ENCODE results near the gene PUM1. TPM values are rescaled to one million over a fixed set of nuclear protein-coding genes. Genes with fewer than 3 reads are reported as not detected.

PUM1 gene
- total and polyA plus RNA-seq, 10 of the 15 experiments (the other 5 are each of a cell fraction or from before 2014, with no cell fraction given) = 21.4 to 75.3 (median 42.4) TPM

DNA sequence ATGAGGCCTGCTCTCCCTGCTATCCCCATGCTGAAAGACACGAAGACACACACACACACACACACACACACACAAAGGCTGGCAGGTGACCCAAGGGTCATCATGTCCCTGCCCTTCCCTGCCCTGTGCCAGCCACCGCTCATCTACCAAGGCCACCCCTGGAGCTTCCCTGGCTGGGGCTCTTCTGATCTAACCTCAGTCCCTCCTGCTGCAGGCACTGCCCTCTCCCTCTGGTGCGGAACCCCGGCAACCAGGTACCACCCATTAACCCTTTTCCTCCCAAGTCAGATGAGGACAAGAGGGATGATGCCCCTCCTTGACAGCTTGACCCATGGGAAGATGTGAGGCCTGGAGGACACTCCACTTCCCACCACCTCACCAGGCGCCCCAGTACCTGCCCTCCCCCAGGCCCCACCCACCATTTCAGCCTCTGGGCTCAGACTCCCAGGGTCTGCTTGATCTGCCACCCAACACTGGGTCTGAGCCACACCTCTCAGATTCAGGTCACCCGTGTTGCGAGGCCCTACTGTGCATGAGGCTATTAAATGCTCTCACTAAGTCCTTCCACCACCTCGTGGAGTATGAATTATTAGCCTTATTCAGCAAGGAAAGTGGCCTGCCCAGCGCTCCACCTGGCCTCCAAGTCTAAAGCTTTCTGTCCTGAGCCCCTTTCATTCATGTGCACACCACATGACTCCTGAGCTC lies 159.4 kb downstream of the PUM1 start:
- H3K9ac ChIP-seq (ENCODE audit: control insufficient read depth, insufficient read depth, low read length) = no peak overlapping the region
- ChIA-PET SMC1A (ENCODE audit: uncharacterized antibody, unreplicated experiment) (interaction anchor here (0.9 kb wide), 1 partner anchor 104 kb away, joined by 3 read pairs; no protein-coding TSS in a partner anchor), RAD21 (ENCODE audit: unreplicated experiment) (interaction anchor here (0.9 kb wide), 1 partner anchor 99 kb away, joined by 3 read pairs; no protein-coding TSS in a partner anchor), CTCF (interaction anchor here (0.7 to 3.2 kb wide), 4 partner anchors 104 to 127 kb away, joined by 3 to 21 read pairs (median 6); no protein-coding TSS in a partner anchor), POLR2A (interaction anchor here (0.6 kb wide), 1 partner anchor 53 kb away, joined by 3 read pairs; no protein-coding TSS in a partner anchor)
- no peaks in the 10 kb centered on the region for H3K9me3 ChIP-seq (replicated peaks; ENCODE audit: control insufficient read depth, insufficient read depth, low read length)
- no peaks in the 10 kb centered on the region for H3K4me1 ChIP-seq (ENCODE audit: control insufficient read depth, insufficient read depth, low read length)
- no peak for FAIRE-seq
- H4K20me1 ChIP-seq (ENCODE audit: control insufficient read depth, insufficient read depth) = no peaks in the 10 kb centered on the region
- peaks cover 16% of the 10 kb centered on the region in 2 experiments for H3K27me3 ChIP-seq (replicated peaks in 1 of 2; ENCODE audit: control insufficient read depth in 2 of 2, insufficient read depth in 2 of 2, low read length in 1 of 2)
- intact Hi-C loops (cut with micrococcal nuclease; ENCODE audit: unreplicated experiment) = no loop called here
- BruUV-seq (replicated peaks) = no TSS peak
- no peaks in the 10 kb centered on the region for H3K36me3 ChIP-seq (ENCODE audit: control insufficient read depth in 2 of 2, insufficient read depth in 2 of 2, low read length in 1 of 2)
- H3K79me2 ChIP-seq (ENCODE audit: control insufficient read depth, insufficient read depth, low read length) = no peaks in the 10 kb centered on the region
- no peak overlapping the region for H3K27ac ChIP-seq (ENCODE audit: control insufficient read depth, insufficient read depth)
- no peak overlapping the region for H2AFZ ChIP-seq (ENCODE audit: control insufficient read depth, low read depth, low read length)
- no peak for DNase-seq (ENCODE audit: low read depth, low spot score)
- no peak overlapping the region for H3K4me2 ChIP-seq (ENCODE audit: control insufficient read depth, insufficient read depth)
- in situ Hi-C loops (cut with MboI) = no loop called here
- 29% methylated on average over 9 of the region's 9 CpGs for WGBS (ENCODE audit: insufficient coverage, insufficient replicate concordance, low lambda C conversion rate, missing lambda C conversion rate)
- ATAC-seq = no peak
- H3K4me3 ChIP-seq = no peak overlapping the region
- TF ChIP-seq MXI1 (IDR thresholded peaks at IDR 0.05; ENCODE audit: low read depth, low read length) (no peak), POLR2A (IDR thresholded peaks at IDR 0.05; ENCODE audit: low read depth, low read length) (no peak), SMAD5 (IDR thresholded peaks at IDR 0.05; ENCODE audit: low read depth) (no peak), CHD4 (IDR thresholded peaks at IDR 0.05) (no peak), SIN3A (IDR thresholded peaks at IDR 0.05; ENCODE audit: low read depth, low read length) (no peak)
- TF ChIP-seq, protein P1, sequence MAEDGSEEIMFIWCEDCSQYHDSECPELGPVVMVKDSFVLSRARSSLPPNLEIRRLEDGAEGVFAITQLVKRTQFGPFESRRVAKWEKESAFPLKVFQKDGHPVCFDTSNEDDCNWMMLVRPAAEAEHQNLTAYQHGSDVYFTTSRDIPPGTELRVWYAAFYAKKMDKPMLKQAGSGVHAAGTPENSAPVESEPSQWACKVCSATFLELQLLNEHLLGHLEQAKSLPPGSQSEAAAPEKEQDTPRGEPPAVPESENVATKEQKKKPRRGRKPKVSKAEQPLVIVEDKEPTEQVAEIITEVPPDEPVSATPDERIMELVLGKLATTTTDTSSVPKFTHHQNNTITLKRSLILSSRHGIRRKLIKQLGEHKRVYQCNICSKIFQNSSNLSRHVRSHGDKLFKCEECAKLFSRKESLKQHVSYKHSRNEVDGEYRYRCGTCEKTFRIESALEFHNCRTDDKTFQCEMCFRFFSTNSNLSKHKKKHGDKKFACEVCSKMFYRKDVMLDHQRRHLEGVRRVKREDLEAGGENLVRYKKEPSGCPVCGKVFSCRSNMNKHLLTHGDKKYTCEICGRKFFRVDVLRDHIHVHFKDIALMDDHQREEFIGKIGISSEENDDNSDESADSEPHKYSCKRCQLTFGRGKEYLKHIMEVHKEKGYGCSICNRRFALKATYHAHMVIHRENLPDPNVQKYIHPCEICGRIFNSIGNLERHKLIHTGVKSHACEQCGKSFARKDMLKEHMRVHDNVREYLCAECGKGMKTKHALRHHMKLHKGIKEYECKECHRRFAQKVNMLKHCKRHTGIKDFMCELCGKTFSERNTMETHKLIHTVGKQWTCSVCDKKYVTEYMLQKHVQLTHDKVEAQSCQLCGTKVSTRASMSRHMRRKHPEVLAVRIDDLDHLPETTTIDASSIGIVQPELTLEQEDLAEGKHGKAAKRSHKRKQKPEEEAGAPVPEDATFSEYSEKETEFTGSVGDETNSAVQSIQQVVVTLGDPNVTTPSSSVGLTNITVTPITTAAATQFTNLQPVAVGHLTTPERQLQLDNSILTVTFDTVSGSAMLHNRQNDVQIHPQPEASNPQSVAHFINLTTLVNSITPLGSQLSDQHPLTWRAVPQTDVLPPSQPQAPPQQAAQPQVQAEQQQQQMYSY (CRISPR knock-in tag; IDR thresholded peaks at IDR 0.05) = no peak
- TF ChIP-seq, protein P2, sequence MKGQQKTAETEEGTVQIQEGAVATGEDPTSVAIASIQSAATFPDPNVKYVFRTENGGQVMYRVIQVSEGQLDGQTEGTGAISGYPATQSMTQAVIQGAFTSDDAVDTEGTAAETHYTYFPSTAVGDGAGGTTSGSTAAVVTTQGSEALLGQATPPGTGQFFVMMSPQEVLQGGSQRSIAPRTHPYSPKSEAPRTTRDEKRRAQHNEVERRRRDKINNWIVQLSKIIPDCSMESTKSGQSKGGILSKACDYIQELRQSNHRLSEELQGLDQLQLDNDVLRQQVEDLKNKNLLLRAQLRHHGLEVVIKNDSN (IDR thresholded peaks at IDR 0.05; ENCODE audit: borderline replicate concordance, extremely low read length, insufficient read depth, low read depth, low read length) = no peak
- TF ChIP-seq, protein P3, sequence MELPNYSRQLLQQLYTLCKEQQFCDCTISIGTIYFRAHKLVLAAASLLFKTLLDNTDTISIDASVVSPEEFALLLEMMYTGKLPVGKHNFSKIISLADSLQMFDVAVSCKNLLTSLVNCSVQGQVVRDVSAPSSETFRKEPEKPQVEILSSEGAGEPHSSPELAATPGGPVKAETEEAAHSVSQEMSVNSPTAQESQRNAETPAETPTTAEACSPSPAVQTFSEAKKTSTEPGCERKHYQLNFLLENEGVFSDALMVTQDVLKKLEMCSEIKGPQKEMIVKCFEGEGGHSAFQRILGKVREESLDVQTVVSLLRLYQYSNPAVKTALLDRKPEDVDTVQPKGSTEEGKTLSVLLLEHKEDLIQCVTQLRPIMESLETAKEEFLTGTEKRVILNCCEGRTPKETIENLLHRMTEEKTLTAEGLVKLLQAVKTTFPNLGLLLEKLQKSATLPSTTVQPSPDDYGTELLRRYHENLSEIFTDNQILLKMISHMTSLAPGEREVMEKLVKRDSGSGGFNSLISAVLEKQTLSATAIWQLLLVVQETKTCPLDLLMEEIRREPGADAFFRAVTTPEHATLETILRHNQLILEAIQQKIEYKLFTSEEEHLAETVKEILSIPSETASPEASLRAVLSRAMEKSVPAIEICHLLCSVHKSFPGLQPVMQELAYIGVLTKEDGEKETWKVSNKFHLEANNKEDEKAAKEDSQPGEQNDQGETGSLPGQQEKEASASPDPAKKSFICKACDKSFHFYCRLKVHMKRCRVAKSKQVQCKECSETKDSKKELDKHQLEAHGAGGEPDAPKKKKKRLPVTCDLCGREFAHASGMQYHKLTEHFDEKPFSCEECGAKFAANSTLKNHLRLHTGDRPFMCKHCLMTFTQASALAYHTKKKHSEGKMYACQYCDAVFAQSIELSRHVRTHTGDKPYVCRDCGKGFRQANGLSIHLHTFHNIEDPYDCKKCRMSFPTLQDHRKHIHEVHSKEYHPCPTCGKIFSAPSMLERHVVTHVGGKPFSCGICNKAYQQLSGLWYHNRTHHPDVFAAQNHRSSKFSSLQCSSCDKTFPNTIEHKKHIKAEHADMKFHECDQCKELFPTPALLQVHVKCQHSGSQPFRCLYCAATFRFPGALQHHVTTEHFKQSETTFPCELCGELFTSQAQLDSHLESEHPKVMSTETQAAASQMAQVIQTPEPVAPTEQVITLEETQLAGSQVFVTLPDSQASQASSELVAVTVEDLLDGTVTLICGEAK (IDR thresholded peaks at IDR 0.05; ENCODE audit: borderline replicate concordance) = no peak
- TF ChIP-seq, protein P4, sequence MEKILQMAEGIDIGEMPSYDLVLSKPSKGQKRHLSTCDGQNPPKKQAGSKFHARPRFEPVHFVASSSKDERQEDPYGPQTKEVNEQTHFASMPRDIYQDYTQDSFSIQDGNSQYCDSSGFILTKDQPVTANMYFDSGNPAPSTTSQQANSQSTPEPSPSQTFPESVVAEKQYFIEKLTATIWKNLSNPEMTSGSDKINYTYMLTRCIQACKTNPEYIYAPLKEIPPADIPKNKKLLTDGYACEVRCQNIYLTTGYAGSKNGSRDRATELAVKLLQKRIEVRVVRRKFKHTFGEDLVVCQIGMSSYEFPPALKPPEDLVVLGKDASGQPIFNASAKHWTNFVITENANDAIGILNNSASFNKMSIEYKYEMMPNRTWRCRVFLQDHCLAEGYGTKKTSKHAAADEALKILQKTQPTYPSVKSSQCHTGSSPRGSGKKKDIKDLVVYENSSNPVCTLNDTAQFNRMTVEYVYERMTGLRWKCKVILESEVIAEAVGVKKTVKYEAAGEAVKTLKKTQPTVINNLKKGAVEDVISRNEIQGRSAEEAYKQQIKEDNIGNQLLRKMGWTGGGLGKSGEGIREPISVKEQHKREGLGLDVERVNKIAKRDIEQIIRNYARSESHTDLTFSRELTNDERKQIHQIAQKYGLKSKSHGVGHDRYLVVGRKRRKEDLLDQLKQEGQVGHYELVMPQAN (conservative IDR thresholded peaks at IDR 0.05) = no peak

All from GM12878 (cell line).